Left cardiac atrium (tissue), 4 donors: Measurements from ENCODE around the gene ZNF302. TPM values are rescaled to one million over a fixed set of nuclear protein-coding genes. Genes with fewer than 3 reads are reported as not detected.
"Not testable (repeated sequence)": the region's sequence is repeated elsewhere in the genome, so short reads cannot be mapped to it uniquely, and the experiment has no call there.

ENCODE experiments used
- ATAC-seq, 2 donors: fragments of 200-7000 bp; cut with Tn5 transposase; one replicate each; pipeline ENCODE4 v1.9.1; 2020; ENCODE audit warnings: mild to moderate bottlenecking in 2 of 2, moderate library complexity in 2 of 2
- DNase-seq: peaks from one replicate; pipeline ENCODE4 v3.0.0-alpha.2; 2020
- intact Hi-C, 2 donors: fragments of 100-400 bp; cut with DNase I; formaldehyde crosslinking; loops; one replicate each; pipeline versions ENCODE4 v1.14.1 to v1.15.1; 2022 to 2023
- total RNA-seq, 2 donors: library from RNA; stranded (reverse); fragmentation: NEBNext Ultra II Directional; extraction: Animal tissue kit (Norgen Biotek cat#: 25700); gene quantifications; one replicate each; pipeline ENCODE4 v1.2.1, GENCODE V29; 2021
- donor health status: DM: no; HTN: yes; CAD: no.
- donor health status: DM: no; HTN: yes; CAD: no; lungs with severe emphysema.
- donor health status: DM: yes; HTN: yes; CAD: no.
- donor health status: Dilated cardiomyopathy.

Gene ZNF302
- total RNA-seq, 2 donors from 2014 or later, result 25.3 to 30.7 TPM

- intact Hi-C loops, ATAC-seq, DNase-seq: not testable (repeated sequence)
Measured at GRCh38 chr19:34668077-34668689, 9.3 kb upstream of the ZNF302 start.

DNA sequence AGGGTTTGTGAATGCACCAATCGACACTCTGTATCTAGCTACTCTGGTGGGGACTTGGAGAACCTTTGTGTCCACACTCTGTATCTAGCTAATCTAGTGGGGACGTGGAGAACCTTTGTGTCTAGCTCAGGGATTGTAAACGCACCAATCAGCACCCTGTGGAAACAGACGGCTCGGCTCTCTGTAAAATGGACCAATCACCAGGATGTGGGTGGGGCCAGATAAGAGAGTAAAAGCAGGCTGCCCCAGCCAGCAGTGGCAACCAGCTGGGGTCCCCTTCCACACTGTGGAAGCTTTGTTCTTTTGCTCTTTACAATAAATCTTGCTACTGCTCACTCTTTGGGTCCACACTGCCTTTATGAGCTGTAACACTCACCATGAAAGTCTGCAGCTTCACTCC is 8.8 kb upstream of the ZNF302 start:
- DNase-seq, intact Hi-C loops, ATAC-seq: not testable (repeated sequence)

DNA sequence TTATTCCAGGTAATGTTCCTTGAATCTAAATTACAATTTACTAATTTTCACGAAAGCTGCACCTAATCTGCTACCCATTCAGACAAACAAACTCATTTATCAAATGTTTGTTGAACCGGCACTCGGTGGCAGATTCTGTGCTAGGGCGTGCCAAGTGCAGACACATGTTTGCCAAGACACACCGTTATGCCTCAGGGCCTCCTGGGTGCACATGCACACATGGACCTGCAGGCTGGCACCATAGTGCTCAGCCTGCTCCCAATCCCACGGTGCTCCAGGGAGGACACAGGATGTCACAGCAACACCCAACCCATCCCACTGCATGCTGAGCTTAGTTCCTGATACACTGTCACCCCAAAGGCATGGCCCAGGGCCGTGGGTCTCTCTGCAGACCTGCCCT is 8.2 kb upstream of the ZNF302 start:
- ATAC-seq, result no peak
- intact Hi-C loops, result no loop called here
- DNase-seq, result no peak

GRCh38 chr19:34671972-34672371 is 5.5 kb upstream of the ZNF302 start:
- intact Hi-C loops, result loop anchor here in 1 of 2 donors (10.0 kb wide), 1 partner anchor 117 kb away; no protein-coding TSS in a partner anchor
- ATAC-seq (no peak), DNase-seq (no peak)

DNA sequence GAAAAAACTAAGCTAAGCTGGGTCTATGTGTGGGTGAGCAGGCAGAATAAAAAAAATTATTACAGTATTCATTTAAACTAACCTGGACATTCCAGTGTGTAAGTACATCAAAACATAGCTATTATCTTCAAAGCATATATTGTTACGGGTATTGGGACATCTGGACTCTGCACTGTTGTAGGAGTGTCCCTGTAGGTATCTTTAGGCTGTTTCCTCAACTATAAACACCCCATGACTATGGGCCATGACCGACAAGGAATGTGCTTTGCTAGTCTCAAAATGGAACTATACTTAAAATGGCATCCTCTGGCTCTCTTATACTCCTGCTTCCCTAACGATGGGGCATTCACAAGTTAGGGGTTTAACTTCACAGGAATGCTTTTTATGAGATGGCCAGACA is 3.9 kb upstream of the ZNF302 start:
- DNase-seq (no peak), ATAC-seq (no peak)
- intact Hi-C loops, result loop anchor here in 1 of 2 donors (10.0 kb wide), 1 partner anchor 119 kb away; no protein-coding TSS in a partner anchor

DNA sequence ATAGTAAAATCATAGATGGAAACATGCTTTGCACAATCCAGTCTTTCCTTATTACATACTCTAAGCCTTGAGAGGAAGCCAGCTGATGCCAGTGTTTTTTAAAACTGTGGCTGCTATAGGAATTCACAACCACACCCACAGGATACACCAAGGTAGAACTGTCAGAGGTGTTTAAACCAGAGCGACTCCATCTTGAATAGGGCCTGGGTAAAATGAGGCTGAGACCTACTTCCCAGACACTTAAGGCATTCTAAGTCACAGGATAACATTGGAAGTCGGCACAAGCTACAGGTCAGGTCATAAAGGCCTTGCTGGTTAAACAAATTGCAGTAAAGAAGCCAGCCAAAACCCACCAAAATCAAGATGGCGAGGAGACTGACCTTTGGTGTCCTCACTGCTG is 2.2 kb upstream of the ZNF302 start:
- intact Hi-C loops, result loop anchor here in 1 of 2 donors (5.0 to 10.0 kb wide), 2 partner anchors 57 to 120 kb away; partner anchors contain the start of gene ZNF181

GRCh38 chr19:34675919-34676318 is 1.6 kb upstream of the ZNF302 start:
- ATAC-seq, result no peak
- DNase-seq, result no peak
- intact Hi-C loops, result loop anchor here in 1 of 2 donors (5.0 to 10.0 kb wide), 2 partner anchors 56 to 121 kb away; partner anchors contain the start of gene ZNF181

More for the DNA sequence above, 2.2 kb upstream of the ZNF302 start:
- no peak for DNase-seq
- no peak for ATAC-seq

DNA sequence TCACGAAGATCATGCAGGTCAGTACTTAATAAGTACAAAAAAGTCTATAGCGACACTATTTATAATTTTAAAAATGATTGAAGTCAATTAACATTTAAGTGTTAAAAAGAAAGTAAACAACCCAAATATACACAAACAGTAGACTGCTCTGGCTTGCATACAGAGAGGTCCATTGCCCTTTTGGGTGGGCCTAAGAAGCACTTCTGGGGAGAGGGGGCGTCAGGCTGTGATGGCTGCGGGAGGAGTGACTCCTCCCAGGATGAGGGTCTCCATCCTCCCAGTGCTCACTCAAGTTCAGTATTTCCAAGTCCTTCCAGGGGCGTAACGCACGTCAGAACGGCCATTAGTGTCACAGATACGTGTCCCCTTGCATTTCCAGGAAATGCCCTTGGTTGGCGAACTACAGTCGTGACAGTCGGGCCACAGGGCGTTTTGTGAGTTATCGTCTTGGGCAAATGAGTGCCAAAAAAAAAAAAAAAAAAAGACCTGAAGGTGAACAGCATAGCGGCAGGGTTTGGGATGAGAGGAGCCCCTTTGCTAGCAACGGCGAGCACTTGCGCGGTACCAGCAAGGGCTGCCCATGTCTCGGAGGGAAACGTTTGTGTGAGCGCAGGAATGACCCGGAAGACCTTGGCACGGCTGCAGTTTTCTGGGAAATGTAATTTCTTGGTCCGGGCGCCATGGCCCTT is 637 bp upstream of the ZNF302 start, which contains the start of gene SCGB2B2:
Gene SCGB2B2, minus strand, starts transcription at position 463 of the 689 bp plus-strand sequence. CDS start 82,596 bp downstream, outside the sequence.
- ATAC-seq, result peak; percentile 77 to 86
- DNase-seq, result peak; percentile 89
- intact Hi-C loops, result loop anchor here in 1 of 2 donors (5.0 to 10.0 kb wide), 2 partner anchors 55 to 122 kb away; partner anchors contain the start of gene ZNF181

DNA sequence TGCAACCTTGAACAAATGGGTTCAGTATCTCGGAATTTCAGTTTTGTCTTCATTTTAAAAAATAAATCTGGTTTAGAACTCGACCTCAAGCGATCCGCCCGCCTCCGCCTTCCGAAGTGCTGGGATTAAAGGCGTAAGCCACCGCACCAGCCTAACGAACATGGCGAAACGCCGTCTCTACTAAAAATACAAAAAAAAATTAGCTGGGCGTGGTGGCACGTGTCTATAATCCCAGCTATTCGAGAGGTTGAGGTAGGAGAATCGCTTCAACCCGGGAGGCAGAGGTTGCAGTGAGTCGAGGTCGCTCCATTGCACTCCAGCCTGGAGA is 571 bp downstream of the ZNF302 start:
- no peak for DNase-seq
- ATAC-seq, result peak; percentile 0 to 1
- intact Hi-C loops, result loop anchor here in 1 of 2 donors (5.0 to 10.0 kb wide), 2 partner anchors 54 to 123 kb away; partner anchors contain the start of gene ZNF181

- intact Hi-C loops, result loop anchor here in 1 of 2 donors (5.0 to 10.0 kb wide), 2 partner anchors 54 to 124 kb away; partner anchors contain the start of gene ZNF181
- DNase-seq (no peak), ATAC-seq (no peak)
Measured at GRCh38 chr19:34678421-34678820, 943 bp downstream of the ZNF302 start.

- ATAC-seq (no peak), DNase-seq (no peak)
- intact Hi-C loops, result no loop called here
Measured at GRCh38 chr19:34681478-34681877, 4.0 kb downstream of the ZNF302 start.

DNA sequence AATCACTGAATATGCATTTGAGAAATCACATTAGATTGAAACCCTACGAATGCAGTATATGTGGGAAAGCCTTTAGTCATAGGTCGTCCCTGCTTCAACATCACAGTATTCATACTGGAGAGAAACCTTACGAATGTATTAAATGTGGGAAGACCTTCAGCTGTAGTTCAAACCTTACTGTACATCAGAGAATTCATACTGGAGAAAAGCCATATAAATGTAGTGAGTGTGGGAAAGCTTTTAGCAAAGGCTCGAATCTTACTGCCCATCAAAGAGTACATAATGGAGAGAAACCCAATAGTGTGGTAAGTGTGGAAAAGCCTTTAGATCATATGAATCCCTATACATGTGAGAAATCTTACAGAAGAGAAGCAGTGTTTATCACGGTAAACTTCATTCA is 7.8 kb downstream of the ZNF302 start:
- DNase-seq, intact Hi-C loops, ATAC-seq: not testable (repeated sequence)

DNA sequence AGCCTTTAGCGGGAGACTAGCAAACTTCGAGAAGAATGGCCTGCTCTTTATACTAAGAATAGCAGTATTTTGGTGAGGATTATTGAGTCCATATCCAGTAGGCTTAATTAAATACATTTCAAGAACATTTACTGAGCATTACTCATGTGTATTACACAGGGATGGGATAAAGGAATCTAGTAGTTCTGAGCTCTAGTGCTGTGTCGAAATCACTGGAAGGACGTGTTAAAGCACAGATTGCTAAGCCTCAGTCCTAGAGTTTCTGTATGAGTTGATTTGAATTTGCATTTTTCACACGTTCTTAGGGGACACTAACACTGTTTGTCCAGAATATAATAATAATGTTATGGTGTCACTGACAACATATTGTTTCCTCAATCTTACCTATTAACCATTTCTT is 9.0 kb downstream of the ZNF302 start:
- DNase-seq, result no peak
- intact Hi-C loops, result no loop called here
- no peak for ATAC-seq

- DNase-seq, result no peak
- no peak for ATAC-seq
- intact Hi-C loops, result no loop called here
Measured at GRCh38 chr19:34687348-34687747, 9.9 kb downstream of the ZNF302 start.

DNA sequence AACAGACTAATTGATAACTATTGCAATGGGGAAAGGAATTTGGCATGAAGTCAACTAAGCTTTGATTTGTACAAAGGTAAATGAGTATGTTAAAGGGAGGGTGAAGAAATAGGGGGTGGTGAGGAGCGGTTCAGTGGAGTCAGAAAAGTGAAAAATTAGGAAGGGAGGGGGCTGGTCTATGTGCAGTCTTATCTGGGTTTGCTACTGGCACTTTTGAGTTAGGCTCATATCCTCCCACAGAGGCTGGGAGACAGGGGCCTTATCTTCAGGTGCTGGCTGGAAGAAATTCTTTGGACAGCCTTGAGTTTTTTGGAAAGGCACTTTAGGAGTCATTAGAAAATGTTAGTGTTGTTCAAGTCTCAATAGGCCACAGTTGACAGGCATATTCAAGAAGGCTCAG is 11.1 kb downstream of the ZNF302 start:
- ATAC-seq (no peak), DNase-seq (no peak)
- intact Hi-C loops, result no loop called here

GRCh38 chr19:34690372-34690771 is 12.9 kb downstream of the ZNF302 start:
- intact Hi-C loops, result no loop called here

GRCh38 chr19:34692549-34692948 is 15.1 kb downstream of the ZNF302 start:
- ATAC-seq (peak; percentile 40 to 63), DNase-seq (no peak)
- intact Hi-C loops, result no loop called here

More at GRCh38 chr19:34690372-34690771, 12.9 kb downstream of the ZNF302 start:
- ATAC-seq, result no peak
- no peak for DNase-seq

- ATAC-seq, result no peak
- intact Hi-C loops, result no loop called here
- DNase-seq, result no peak
Measured at GRCh38 chr19:34707661-34708060, 30.2 kb downstream of the ZNF302 start.

GRCh38 chr19:34711890-34712289 is 34.4 kb downstream of the ZNF302 start:
- ATAC-seq (no peak), DNase-seq (no peak)
- intact Hi-C loops, result loop anchor here (1.0 to 5.0 kb wide), 3 partner anchors 73 to 215 kb away; no protein-coding TSS in a partner anchor
